Pancreas (tissue), 10 donors: Measurements from ENCODE around the gene KCNJ9. TPM values are rescaled to one million over a fixed set of nuclear protein-coding genes. Genes with fewer than 3 reads are reported as not detected.

Source experiments
- ATAC-seq, 4 donors: fragments of 200-7000 bp; cut with Tn5 transposase; one replicate each; pipeline versions ENCODE4 v1.8.0 to v1.9.1; 2020; ENCODE audit warnings: mild to moderate bottlenecking in 4 of 4, moderate library complexity in 4 of 4
- DNase-seq, 6 donors: peaks; one replicate each; pipeline ENCODE4 v3.0.0-alpha.2; 2020
- FAIRE-seq: peaks from 2 replicates; lab custom pipeline; 2012; peaks lifted over from hg19 to GRCh38; lab: Jason Lieb, UNC
- H3K27ac ChIP-seq, 4 donors: fragments of 200-600 bp; sonication (generic); 1 replicate in 3 of 4; 2 replicates in 1 of 4; pipeline versions ENCODE4 v1.5.0 to v1.8.0; 2020
- H3K27me3 ChIP-seq, 4 donors: fragments of 200-600 bp; one replicate each; pipeline ENCODE4 v1.8.0; 2021
- H3K36me3 ChIP-seq, 3 donors: fragments of 200-600 bp; sonication (generic) in 1 of 3; one replicate each; pipeline versions ENCODE4 v1.5.0 to v1.8.0; 2020 to 2021
- H3K4me1 ChIP-seq, 3 donors: fragments of 200-600 bp; one replicate each; pipeline ENCODE4 v1.8.0; 2021
- H3K4me3 ChIP-seq, 4 donors: fragments of 200-600 bp; sonication (generic) in 2 of 4; one replicate each; pipeline versions ENCODE4 v1.5.0 to v1.8.0; 2020 to 2021
- H3K9me3 ChIP-seq, 4 donors: fragments of 200-600 bp; one replicate each; pipeline ENCODE4 v1.8.0; 2021
- CTCF ChIP-seq, 4 donors: fragments of 200-600 bp; sonication (generic) in 3 of 4; IDR thresholded peaks; one replicate each; pipeline versions ENCODE4 v1.5.0 to v1.8.0; 2021; ENCODE audit warnings: antibody characterized with exemption in 4 of 4
- WGBS, 2 donors: extraction: QIAGEN DNeasy Blood & Tissue Kit; methylation state at CpG; one replicate each; pipeline ENCODE4 v1.1.7; 2013; 5-methylcytosine and 5-hydroxymethylcytosine counted together
- intact Hi-C, 3 donors: fragments of 100-400 bp; cut with DNase I; formaldehyde crosslinking; loops; one replicate each; pipeline versions ENCODE4 v1.11.1 to v1.14.2; 2022
- polyA plus RNA-seq, 2 donors: library from polyadenylated mRNA; stranded (reverse); fragments of 200-250 nt; gene quantifications; one replicate each; pipeline ENCODE4 v1.2.3, GENCODE V29; 2013
- total RNA-seq, 6 donors: library from RNA; stranded (reverse); fragmentation: NEBNext Ultra II Directional in 4 of 6; extraction: Animal tissue kit (Norgen Biotek cat#: 25700) in 4 of 6; gene quantifications; one replicate each; pipeline versions ENCODE4 v1.2.1 to v1.2.4, GENCODE V29; 2021 to 2023
- donor health status: healthy with polysubstance abuse.
- donor health status: DM: no; HTN: no; CAD: no; lungs with moderate emphysema.
- donor health status: DM: no; HTN: no; CAD: no.
- donor health status: control.
- donor health status: control.
- donor health status: Bipolar disorder and iron deficiency.
- donor health status: DM: yes; HTN: yes; CAD: no.
- donor health status: DM: no; HTN: no; CAD: no.
- donor health status: DM: no; HTN: no; CAD: no.
- donor health status: DM: yes; HTN: yes; CAD: no.

KCNJ9 gene
- total and polyA plus RNA-seq, 8 donors: 0.02 to 0.04 TPM; not detected in 6

- ATAC-seq (no peak), DNase-seq (no peak), FAIRE-seq (no peak)
- H3K9me3 ChIP-seq: no peaks in the 10 kb centered on the region
- no peak for TF ChIP-seq CTCF (IDR thresholded peaks at IDR 0.05)
- intact Hi-C loops: no loop called here
- no peak overlapping the region for H3K27ac ChIP-seq
- H3K4me3 ChIP-seq: no peak overlapping the region
- H3K4me1 ChIP-seq: peaks cover 0 to 4% (median 3%) of the 10 kb centered on the region in 3 donors
- peaks cover 0 to 6% (median 0%) of the 10 kb centered on the region in 4 donors for H3K27me3 ChIP-seq
- no peaks in the 10 kb centered on the region for H3K36me3 ChIP-seq
- 47 to 54% methylated on average over 2 of the region's 2 CpGs for WGBS, 2 donors
Observed at GRCh38 chr1:160075836-160076235, 5.5 kb upstream of the KCNJ9 start.

- intact Hi-C loops: no loop called here
- Histone ChIP-seq H3K36me3 (no peaks in the 10 kb centered on the region), H3K4me1 (no peaks in the 10 kb centered on the region), H3K27me3 (peaks cover 0 to 6% (median 0%) of the 10 kb centered on the region in 4 donors), H3K9me3 (no peaks in the 10 kb centered on the region), H3K27ac (no peak overlapping the region), H3K4me3 (no peak overlapping the region)
- no peak for DNase-seq
- FAIRE-seq: no peak
- no peak for ATAC-seq
- WGBS, 2 donors: 65 to 67% methylated on average over 3 of the region's 3 CpGs
- TF ChIP-seq CTCF (IDR thresholded peaks at IDR 0.05): no peak
Observed at GRCh38 chr1:160076295-160076694, 5.0 kb upstream of the KCNJ9 start.

- DNase-seq (no peak), FAIRE-seq (no peak), ATAC-seq (peak in 1 of 4 donors; percentile 13)
- Histone ChIP-seq H3K36me3 (no peaks in the 10 kb centered on the region), H3K27me3 (peaks cover 0 to 6% (median 3%) of the 10 kb centered on the region in 4 donors), H3K4me1 (no peaks in the 10 kb centered on the region), H3K4me3 (no peak overlapping the region), H3K27ac (no peak overlapping the region), H3K9me3 (no peaks in the 10 kb centered on the region)
- intact Hi-C loops: no loop called here
- no peak for TF ChIP-seq CTCF (IDR thresholded peaks at IDR 0.05)
Observed at GRCh38 chr1:160077486-160077885, 3.9 kb upstream of the KCNJ9 start.

GRCh38 chr1:160078512-160079195 is 2.7 kb upstream of the KCNJ9 start:
- intact Hi-C loops: no loop called here
- no peaks in the 10 kb centered on the region for H3K9me3 ChIP-seq
- H3K27me3 ChIP-seq: peaks cover 0 to 6% (median 3%) of the 10 kb centered on the region in 4 donors
- H3K4me3 ChIP-seq: no peak overlapping the region
- H3K4me1 ChIP-seq: no peaks in the 10 kb centered on the region
- 16 to 17% methylated on average over 8 of the region's 8 CpGs for WGBS, 2 donors
- ATAC-seq (peak; percentile 76 to 90 (median 85)), FAIRE-seq (no peak), DNase-seq (peak in 3 of 6 donors; percentile 35 to 76 (median 37))
- H3K27ac ChIP-seq: no peak overlapping the region
- H3K36me3 ChIP-seq: no peaks in the 10 kb centered on the region
- peak; percentile 26 to 69 (median 60) for TF ChIP-seq CTCF (IDR thresholded peaks at IDR 0.05)

- Histone ChIP-seq H3K36me3 (no peaks in the 10 kb centered on the region), H3K27ac (no peak overlapping the region), H3K27me3 (peaks cover 0 to 6% (median 3%) of the 10 kb centered on the region in 4 donors), H3K9me3 (no peaks in the 10 kb centered on the region), H3K4me1 (no peaks in the 10 kb centered on the region), H3K4me3 (no peak overlapping the region)
- ATAC-seq (no peak), FAIRE-seq (no peak), DNase-seq (no peak)
- 54 to 66% methylated on average over 4 of the region's 4 CpGs for WGBS, 2 donors
- TF ChIP-seq CTCF (IDR thresholded peaks at IDR 0.05): no peak
- intact Hi-C loops: no loop called here
Observed at GRCh38 chr1:160079448-160079847, 1.9 kb upstream of the KCNJ9 start.
